KG1 (cell line): ENCODE data around the gene TBC1D5.
"Not testable (repeated sequence)": the region's sequence is repeated elsewhere in the genome, so short reads cannot be mapped to it uniquely, and the experiment has no call there.

Experiments
- DNase-seq: peaks from one replicate; lab custom pipeline; 2025; lab: John Stamatoyannopoulos, UW

Gene TBC1D5

GRCh38 chr3:17135696-17136095 lies 606.7 kb downstream of the TBC1D5 start:
- no peak for DNase-seq

- DNase-seq: no peak
Measured at GRCh38 chr3:17133632-17134545, 608.5 kb downstream of the TBC1D5 start.

DNA sequence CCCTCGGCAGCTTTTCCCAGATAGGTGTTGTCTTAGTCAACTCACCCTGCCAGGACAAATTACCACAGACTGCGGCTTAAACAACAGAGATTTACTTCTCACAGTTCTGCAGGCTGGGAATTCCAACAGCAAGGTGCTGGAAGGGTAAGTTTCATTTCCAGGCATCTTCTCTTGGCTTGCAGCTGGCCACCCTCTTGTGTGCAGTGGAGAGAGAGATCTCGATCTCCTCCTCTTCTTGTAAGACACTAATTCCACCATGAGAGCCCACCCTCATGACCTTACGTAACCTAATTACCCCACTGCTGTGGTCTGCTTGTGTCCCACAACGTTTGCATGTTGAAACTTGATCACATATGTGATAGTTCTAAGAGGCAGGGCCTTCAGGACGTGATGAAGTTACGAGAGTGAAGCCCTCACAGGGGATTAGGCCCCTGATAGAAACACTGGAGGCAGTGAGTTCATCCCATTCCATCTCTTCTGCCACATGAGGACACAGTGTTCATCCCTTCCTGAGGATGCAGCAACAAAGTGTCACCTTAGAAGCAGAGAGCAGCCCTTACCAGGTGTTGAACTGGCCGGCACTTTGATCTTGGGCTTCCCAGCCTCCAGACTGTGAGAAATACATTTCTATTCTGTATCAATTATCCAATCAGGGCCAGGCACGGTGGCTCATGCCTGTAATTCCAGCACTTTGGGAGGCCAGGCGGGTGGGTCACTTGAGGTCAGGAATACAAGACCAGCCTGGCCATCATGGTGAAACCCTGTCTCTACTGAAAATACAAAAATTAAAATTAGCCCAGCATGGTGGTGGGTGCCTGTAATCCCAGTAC lies 609.9 kb downstream of the TBC1D5 start:
- DNase-seq: no peak

DNA sequence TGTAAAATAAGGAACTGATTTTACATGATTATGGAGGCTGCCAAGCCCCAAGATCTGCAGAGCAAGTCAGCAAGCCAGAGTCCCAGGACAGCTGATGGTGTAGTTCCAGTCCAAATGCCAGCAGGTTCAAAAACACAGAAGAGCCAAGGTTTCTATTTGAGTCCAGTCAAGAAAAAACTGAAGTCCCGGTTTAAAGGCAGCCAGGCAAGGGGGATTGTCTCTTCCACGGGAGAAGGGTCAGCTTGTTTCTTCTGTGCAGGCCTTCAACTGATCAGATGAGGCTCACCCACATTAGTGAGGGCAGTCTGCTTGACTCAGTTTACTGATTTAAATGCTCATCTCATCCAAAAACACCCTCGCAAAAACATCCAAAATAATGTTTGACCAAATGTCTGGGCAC lies 611.5 kb downstream of the TBC1D5 start:
- no peak for DNase-seq

DNA sequence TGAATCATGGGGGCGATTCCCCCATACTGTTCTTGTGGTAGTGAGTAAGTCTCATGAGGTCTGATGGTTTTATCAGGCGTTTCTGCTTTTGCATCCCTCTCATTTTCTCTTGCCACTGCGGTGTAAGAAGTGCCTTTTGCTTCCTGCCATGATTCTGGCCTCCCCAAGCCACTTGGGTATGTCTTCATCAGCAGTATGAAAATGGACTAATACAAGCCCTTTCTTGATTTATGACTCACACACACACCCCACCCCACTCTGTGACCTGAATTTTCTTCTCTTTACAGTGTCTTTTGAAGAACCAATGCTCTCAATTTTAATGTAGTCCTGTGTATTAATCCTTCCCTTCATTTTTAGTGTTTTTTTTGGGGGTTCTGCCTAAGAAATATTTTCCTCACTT lies 612.9 kb downstream of the TBC1D5 start:
- no peak for DNase-seq

DNA sequence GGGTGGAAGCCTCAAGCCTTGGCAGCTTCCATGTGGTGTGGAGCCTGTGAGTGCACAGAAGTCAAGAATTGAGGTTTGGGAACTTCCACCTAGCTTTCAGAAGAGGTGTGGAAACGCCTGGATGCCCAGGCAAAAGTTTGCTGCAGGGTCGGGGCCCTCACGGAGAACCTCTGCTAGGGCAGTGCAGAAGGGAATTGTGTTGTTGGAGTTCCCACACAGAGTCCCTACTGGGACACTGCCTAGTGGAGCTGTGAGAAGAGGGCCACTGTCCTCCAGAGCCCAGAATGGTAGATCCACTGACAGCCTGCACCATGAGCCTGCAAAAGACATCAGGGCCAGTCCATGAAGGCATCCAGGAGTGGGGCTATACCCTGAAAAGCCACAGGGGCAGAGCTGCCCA lies 613.8 kb downstream of the TBC1D5 start:
- not testable (repeated sequence) for DNase-seq

GRCh38 chr3:17125738-17126442 lies 616.5 kb downstream of the TBC1D5 start:
- DNase-seq: no peak

GRCh38 chr3:17122758-17123157 lies 619.7 kb downstream of the TBC1D5 start:
- DNase-seq: no peak

DNA sequence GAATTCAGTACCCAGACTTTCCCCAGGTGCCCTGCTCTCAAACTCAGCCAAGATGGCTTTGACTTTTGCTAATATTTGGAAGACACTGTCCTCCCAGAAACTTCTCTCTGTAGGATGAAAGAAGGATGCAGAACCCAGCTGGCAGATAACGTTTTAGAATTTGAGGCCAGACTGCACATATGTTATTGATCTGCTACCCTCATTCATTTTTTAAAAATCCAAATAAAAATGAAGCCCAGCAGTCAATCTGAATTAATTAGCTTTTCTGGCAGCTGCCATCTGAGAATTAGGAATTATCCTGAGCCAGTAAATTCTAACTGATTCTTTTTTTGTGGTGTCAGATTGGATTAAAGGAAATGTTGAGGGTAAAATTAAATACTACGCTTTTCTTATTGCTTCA lies 621.1 kb downstream of the TBC1D5 start:
- DNase-seq: no peak

GRCh38 chr3:17120115-17120514 lies 622.3 kb downstream of the TBC1D5 start:
- no peak for DNase-seq

DNA sequence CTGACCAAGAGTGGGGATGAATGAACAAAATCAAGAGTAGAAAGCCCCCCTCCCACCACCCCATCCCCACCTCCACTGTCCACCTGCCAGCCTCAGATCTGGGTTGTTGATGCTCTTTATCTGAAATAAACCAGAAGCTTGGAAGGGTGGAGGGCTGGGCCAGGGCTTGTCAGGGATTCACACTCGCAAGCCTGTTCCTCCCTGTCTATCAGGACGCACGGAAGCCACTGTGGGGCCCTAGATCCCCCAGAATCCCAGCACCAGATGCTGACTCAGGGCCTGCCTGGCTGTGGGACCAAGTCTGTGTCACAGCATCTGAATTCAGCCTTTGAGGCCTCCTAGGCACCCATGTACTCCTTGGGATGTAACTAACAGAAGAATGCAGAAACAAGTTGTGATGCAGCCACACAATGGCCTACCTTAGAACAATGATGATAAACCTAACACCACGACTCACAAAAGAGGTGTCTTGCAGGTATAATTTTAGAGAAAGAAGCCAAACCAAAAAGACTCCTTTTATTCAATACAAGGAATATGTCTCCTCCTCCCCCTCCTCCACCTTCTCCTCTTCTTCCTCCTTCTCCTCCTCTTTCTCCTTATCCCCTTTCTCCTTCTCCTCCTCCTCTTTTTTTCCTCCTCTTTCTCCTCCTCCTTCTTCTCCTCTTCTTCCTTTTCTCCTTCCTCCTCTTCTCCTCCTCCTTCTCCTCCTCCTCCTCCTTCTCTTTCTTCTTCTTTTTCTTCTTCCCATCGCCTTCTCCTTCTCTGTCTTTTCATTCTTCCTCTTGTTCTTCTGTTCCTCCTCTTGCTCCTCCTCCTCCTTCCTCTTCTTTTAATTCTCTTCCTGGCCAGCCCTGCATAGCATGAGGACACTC lies 623.0 kb downstream of the TBC1D5 start:
- DNase-seq: no peak

- DNase-seq: no peak
Measured at GRCh38 chr3:17118771-17119170, 623.7 kb downstream of the TBC1D5 start.

DNA sequence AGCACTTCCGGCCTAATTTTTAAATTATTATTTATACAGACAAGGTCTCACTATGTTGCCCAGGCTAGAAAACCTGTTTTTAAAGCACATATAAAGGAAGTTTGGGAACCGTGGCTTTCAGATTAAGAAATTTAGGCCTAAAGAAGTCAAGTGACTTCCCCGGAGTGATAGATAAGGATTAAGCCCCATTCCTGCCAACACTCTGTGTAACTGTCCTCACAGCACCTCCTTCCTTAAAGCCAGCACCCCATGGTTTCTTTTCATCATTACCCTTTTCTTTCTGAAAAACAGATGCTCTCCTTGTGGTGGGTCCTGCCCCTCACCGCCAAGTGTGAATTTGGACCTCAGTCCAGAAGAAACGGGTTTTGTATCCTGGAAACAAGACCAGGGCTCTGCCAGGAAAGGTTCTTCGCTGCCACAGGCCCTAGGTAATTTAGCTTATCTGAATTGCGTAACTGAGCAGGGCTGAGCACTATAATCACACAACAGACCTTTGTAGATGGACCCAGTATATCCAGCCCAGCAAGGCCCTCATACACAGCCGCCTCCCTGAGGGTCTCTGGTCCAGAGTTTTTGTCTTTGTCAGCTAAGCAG lies 626.3 kb downstream of the TBC1D5 start:
- DNase-seq: no peak

GRCh38 chr3:17115186-17115585 lies 627.2 kb downstream of the TBC1D5 start:
- DNase-seq: no peak

- DNase-seq: no peak
Measured at GRCh38 chr3:17111586-17111985, 630.8 kb downstream of the TBC1D5 start.

DNA sequence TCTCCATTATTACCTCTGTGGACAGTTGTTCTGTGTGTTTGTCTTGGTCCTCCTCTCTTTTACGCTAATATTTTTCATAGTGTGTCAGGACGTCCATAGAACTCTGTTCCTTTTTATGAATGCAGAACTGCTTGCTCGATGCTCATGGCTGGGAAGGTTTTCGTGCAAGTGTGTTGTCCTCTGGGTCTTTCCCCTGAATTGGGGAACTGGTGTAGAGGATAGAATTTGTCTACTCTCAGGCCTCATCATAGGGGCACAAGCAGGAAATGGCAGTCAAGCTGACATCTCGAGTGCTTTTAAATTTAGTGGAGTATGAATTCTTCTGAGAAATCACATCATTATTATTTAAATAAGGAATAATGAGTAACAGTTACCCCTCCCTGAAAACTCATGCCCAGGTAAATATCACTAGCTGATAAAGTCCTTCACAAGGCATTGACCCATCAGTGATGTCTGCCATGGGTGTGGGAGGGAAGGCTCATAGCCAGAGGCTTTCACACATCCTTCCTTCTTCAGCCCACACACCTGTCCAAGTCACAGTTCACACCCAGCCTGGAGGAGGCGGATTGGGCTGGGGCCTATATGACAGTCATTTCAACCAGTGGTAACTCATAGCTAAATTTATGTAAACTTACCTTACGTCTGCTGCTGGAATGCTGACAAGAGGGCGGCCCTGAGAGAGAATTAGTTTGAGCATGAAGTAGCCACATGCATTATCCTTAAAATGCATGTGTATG lies 631.6 kb downstream of the TBC1D5 start:
- no peak for DNase-seq
